SU-DHL-6 (cell line): ENCODE measurements around the gene SELENOS.

Source experiments
- H2AFZ ChIP-seq: fragments of 200-600 bp; sonication (generic); 2 replicates; pipeline ENCODE4 v1.6.1; 2014; ENCODE audit warnings: low read depth, mild to moderate bottlenecking, moderate library complexity, mixed read lengths, antibody characterized with exemption, low read length; ENCODE audit not compliant: severe bottlenecking
- H3F3A ChIP-seq: fragments of 200-600 bp; shearing (Covaris generic); 2 replicates; pipeline ENCODE4 v1.6.0; 2016; ENCODE audit warnings: antibody characterized with exemption, mild to moderate bottlenecking; ENCODE audit not compliant: insufficient read depth
- H3K27ac ChIP-seq: fragments of 200-600 bp; sonication (generic); 2 replicates; pipeline ENCODE4 v1.5.1; 2016; ENCODE audit warnings: low read depth, mild to moderate bottlenecking, low read length, moderate library complexity, mixed read lengths
- H3K27me3 ChIP-seq: fragments of 200-600 bp; sonication (generic), shearing (Covaris generic); 2 replicates; pipeline ENCODE4 v1.6.0; 2014; ENCODE audit warnings: mild to moderate bottlenecking, low read length
- H3K36me3 ChIP-seq: fragments of 200-600 bp; sonication (generic); 2 replicates; pipeline ENCODE4 v1.6.1; 2014; ENCODE audit warnings: mild to moderate bottlenecking, low read length, mixed read lengths
- H3K4me2 ChIP-seq: fragments of 300-600, 200-600 bp; shearing (Covaris generic), sonication (generic); 2 replicates; pipeline ENCODE4 v1.6.0; 2014; ENCODE audit warnings: low read length, low read depth, mild to moderate bottlenecking; ENCODE audit not compliant: poor library complexity, severe bottlenecking
- H3K4me3 ChIP-seq: fragments of 200-600 bp; sonication (generic); 2 replicates; pipeline ENCODE4 v1.5.1; 2014; ENCODE audit warnings: antibody characterized with exemption, low read length, mild to moderate bottlenecking, mixed read lengths; ENCODE audit not compliant: insufficient read depth, poor library complexity, severe bottlenecking
- H3K79me2 ChIP-seq: fragments of 200-600 bp; sonication (generic); 2 replicates; pipeline ENCODE4 v1.6.1; 2014; ENCODE audit warnings: mild to moderate bottlenecking, low read length, moderate library complexity; ENCODE audit not compliant: insufficient read depth
- H3K9ac ChIP-seq: fragments of 200-600 bp; sonication (generic); 2 replicates; pipeline ENCODE4 v1.7.0; 2014; ENCODE audit warnings: mild to moderate bottlenecking, low read length
- H3K9me2 ChIP-seq: fragments of 200-600 bp; sonication (generic); replicated peaks from 2 replicates; pipeline ENCODE4 v1.6.1; 2014; ENCODE audit warnings: low read length; ENCODE audit not compliant: insufficient read depth
- H3K9me3 ChIP-seq: fragments of 200-600 bp; sonication (generic); 2 replicates; pipeline ENCODE4 v1.6.1; 2014; ENCODE audit warnings: low read length, mixed read lengths; ENCODE audit not compliant: insufficient read depth
- H4K20me1 ChIP-seq: fragments of 200-600 bp; sonication (generic); 2 replicates; pipeline ENCODE4 v1.6.1; 2014; ENCODE audit warnings: low read depth, mild to moderate bottlenecking, antibody characterized with exemption, low read length, moderate library complexity, mixed read lengths
- CTCF ChIP-seq: fragments of 200-600 bp; sonication (generic); IDR thresholded peaks from one replicate; pipeline ENCODE4 v1.5.1; 2017; ENCODE audit warnings: antibody characterized with exemption, mild to moderate bottlenecking, low read length, moderate library complexity; ENCODE audit not compliant: insufficient read depth, poor library complexity, severe bottlenecking
- EZH2phosphoT487 ChIP-seq: fragments of 200-600 bp; sonication (generic), shearing (Covaris generic); conservative IDR thresholded peaks from 2 replicates; pipeline ENCODE4 v1.6.1; 2018; ENCODE audit warnings: mild to moderate bottlenecking, antibody characterized with exemption, low read length, moderate library complexity, mixed read lengths

SELENOS gene

GRCh38 chr15:101296418-101297405 lies 19.4 kb upstream of the SELENOS start:
- H4K20me1 ChIP-seq, result peaks cover 18% of the 10 kb centered on the region
- H2AFZ ChIP-seq, result no peak overlapping the region
- H3K4me2 ChIP-seq, result no peak overlapping the region
- peaks cover 10% of the 10 kb centered on the region for H3K36me3 ChIP-seq
- peaks cover 7% of the 10 kb centered on the region; the same call in 1 of the 2 replicates for H3K9me3 ChIP-seq
- H3K79me2 ChIP-seq, result peaks cover 34% of the 10 kb centered on the region
- H3K9ac ChIP-seq, result no peak overlapping the region
- no peaks in the 10 kb centered on the region for H3K9me2 ChIP-seq
- H3K27me3 ChIP-seq, result no peaks in the 10 kb centered on the region
- H3K27ac ChIP-seq, result no peak overlapping the region
- peaks cover 19% of the 10 kb centered on the region for H3F3A ChIP-seq
- no peak overlapping the region for H3K4me3 ChIP-seq
- no peak for TF ChIP-seq CTCF
- no peak for TF ChIP-seq EZH2phosphoT487

- H2AFZ ChIP-seq, result peak overlapping the region; percentile 89
- peaks cover 18% of the 10 kb centered on the region for H3K36me3 ChIP-seq
- H4K20me1 ChIP-seq, result peaks cover 24% of the 10 kb centered on the region
- no peak for TF ChIP-seq EZH2phosphoT487
- no peak for TF ChIP-seq CTCF
- no peaks in the 10 kb centered on the region for H3K27me3 ChIP-seq
- H3K9me2 ChIP-seq, result no peaks in the 10 kb centered on the region
- peaks cover 26% of the 10 kb centered on the region for H3F3A ChIP-seq
- H3K9ac ChIP-seq, result peak overlapping the region; percentile 89; the same call in 1 of the 2 replicates
- peaks cover 7% of the 10 kb centered on the region; the same call in 1 of the 2 replicates for H3K9me3 ChIP-seq
- peak overlapping the region; percentile 97 for H3K4me2 ChIP-seq
- H3K79me2 ChIP-seq, result peaks cover 44% of the 10 kb centered on the region
- H3K4me3 ChIP-seq, result peak overlapping the region; percentile 90
- H3K27ac ChIP-seq, result peak overlapping the region; percentile 82; the same call in 1 of the 2 replicates
These were observed 18.4 kb upstream of the SELENOS start for GRCh38 chr15:101295607-101296161.

GRCh38 chr15:101294731-101295606 lies 17.7 kb upstream of the SELENOS start, which contains the start of gene SNRPA1:
TSS of gene SNRPA1 (minus strand) at chr15:101295248. CDS start at chr15:101295178, 70 bp downstream.
- H3K27me3 ChIP-seq, result no peaks in the 10 kb centered on the region
- H3K9me2 ChIP-seq, result no peaks in the 10 kb centered on the region
- peak within 1 kb of the TSS; percentile 89 for H2AFZ ChIP-seq
- H3K36me3 ChIP-seq, result peaks cover 18% of the 10 kb centered on the region
- peaks cover 7% of the 10 kb centered on the region; the same call in 1 of the 2 replicates for H3K9me3 ChIP-seq
- H4K20me1 ChIP-seq, result peaks cover 24% of the 10 kb centered on the region
- no peak for TF ChIP-seq EZH2phosphoT487
- TF ChIP-seq CTCF, result no peak
- peak within 1 kb of the TSS; percentile 89 for H3K9ac ChIP-seq
- peak within 1 kb of the TSS; percentile 97 for H3K4me2 ChIP-seq
- H3K4me3 ChIP-seq, result peak within 1 kb of the TSS; percentile 90
- H3F3A ChIP-seq, result peaks cover 29% of the 10 kb centered on the region
- H3K27ac ChIP-seq, result peak within 1 kb of the TSS; percentile 82
- peaks cover 51% of the 10 kb centered on the region for H3K79me2 ChIP-seq
